SK-N-SH (cell line): Measurements from ENCODE around the gene SMYD3.

Experiments used
- TF ChIP-seq, protein P1 (sequence below): IDR thresholded peaks from 2 replicates; pipeline ENCODE4 v1.6.1; 2012; ENCODE audit warnings: mild to moderate bottlenecking, low read depth, low read length, moderate library complexity
- TF ChIP-seq, protein P2 (sequence below): IDR thresholded peaks from 2 replicates; pipeline ENCODE4 v1.4.0; 2012; ENCODE audit warnings: low read depth

DNA sequence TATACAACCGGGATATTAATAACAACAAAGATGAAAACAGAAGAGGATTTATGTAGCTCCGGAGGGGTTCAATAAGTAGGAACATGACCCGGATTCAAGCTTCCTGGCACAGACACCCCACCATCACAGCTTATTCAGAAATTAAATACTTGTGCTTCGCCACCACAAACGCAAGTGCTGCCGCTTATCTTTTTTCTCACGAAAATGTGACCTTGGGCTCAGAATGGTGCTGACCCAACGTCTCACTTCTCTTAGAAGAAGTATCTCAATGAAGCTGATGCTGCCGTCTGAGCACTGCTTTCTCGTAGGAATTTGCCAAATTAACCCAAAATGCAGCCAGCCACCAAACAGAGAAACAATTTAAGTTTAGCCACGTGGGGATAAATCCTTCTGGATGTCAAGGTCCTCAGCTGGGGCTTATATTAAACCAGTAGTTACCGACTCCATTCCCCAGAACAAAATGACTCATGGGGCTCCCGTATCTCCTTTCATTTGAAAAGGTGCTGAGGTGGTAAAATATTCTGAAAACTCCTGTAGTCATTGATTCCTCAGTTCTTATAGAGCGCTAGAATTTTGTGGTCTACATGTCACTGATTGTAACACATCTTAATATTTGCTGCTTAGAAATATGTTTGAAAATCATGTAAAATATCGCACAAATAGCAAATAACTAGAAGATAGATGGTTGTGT is 466.7 kb downstream of the SMYD3 start:
- TF ChIP-seq, protein P1, sequence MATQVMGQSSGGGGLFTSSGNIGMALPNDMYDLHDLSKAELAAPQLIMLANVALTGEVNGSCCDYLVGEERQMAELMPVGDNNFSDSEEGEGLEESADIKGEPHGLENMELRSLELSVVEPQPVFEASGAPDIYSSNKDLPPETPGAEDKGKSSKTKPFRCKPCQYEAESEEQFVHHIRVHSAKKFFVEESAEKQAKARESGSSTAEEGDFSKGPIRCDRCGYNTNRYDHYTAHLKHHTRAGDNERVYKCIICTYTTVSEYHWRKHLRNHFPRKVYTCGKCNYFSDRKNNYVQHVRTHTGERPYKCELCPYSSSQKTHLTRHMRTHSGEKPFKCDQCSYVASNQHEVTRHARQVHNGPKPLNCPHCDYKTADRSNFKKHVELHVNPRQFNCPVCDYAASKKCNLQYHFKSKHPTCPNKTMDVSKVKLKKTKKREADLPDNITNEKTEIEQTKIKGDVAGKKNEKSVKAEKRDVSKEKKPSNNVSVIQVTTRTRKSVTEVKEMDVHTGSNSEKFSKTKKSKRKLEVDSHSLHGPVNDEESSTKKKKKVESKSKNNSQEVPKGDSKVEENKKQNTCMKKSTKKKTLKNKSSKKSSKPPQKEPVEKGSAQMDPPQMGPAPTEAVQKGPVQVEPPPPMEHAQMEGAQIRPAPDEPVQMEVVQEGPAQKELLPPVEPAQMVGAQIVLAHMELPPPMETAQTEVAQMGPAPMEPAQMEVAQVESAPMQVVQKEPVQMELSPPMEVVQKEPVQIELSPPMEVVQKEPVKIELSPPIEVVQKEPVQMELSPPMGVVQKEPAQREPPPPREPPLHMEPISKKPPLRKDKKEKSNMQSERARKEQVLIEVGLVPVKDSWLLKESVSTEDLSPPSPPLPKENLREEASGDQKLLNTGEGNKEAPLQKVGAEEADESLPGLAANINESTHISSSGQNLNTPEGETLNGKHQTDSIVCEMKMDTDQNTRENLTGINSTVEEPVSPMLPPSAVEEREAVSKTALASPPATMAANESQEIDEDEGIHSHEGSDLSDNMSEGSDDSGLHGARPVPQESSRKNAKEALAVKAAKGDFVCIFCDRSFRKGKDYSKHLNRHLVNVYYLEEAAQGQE, result no peak
- TF ChIP-seq, protein P2, sequence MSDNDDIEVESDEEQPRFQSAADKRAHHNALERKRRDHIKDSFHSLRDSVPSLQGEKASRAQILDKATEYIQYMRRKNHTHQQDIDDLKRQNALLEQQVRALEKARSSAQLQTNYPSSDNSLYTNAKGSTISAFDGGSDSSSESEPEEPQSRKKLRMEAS, result no peak
